GM12878 (cell line): ENCODE results near the gene PEX1.
"Not testable (repeated sequence)": the region's sequence is repeated elsewhere in the genome, so short reads cannot be mapped to it uniquely, and the experiment has no call there.

ENCODE experiments used
- BCL11A ChIP-seq: IDR thresholded peaks from 2 replicates; pipeline ENCODE4 v1.6.1; 2011; ENCODE audit warnings: low read depth, low read length
- CHD2 ChIP-seq: IDR thresholded peaks from 2 replicates; pipeline ENCODE4 v1.6.1; 2011; ENCODE audit warnings: low read depth, low read length, improper control_type of control experiment, borderline replicate concordance
- CTCF ChIP-seq, 3 experiments: IDR thresholded peaks in 2 of 3; conservative IDR thresholded peaks in 1 of 3; 2 replicates each; pipeline ENCODE4 v1.5.1; 2011; ENCODE audit warnings: low read depth in 3 of 3, low read length in 3 of 3, mild to moderate bottlenecking in 3 of 3, control low read depth in 2 of 3, moderate library complexity in 2 of 3, inconsistent platforms in 1 of 3, mixed read lengths in 1 of 3; ENCODE audit not compliant: control insufficient read depth in 2 of 3, insufficient read depth in 1 of 3; ENCODE audit errors: extremely low read depth in 1 of 3
- E2F4 ChIP-seq: IDR thresholded peaks from 2 replicates; pipeline ENCODE4 v1.6.1; 2012; ENCODE audit warnings: low read depth, low read length, improper control_type of control experiment
- EP300 ChIP-seq, 2 experiments: fragments of 150-350 bp in 1 of 2; IDR thresholded peaks; 2 replicates each; pipeline ENCODE4 v1.6.1; 2011 to 2012; ENCODE audit warnings: low read depth in 2 of 2, low read length in 2 of 2, borderline replicate concordance in 1 of 2, improper control_type of control experiment in 1 of 2, inconsistent platforms in 1 of 2; ENCODE audit not compliant: control insufficient read depth in 1 of 2
- EZH2 ChIP-seq: IDR thresholded peaks from 2 replicates; pipeline ENCODE4 v1.6.1; 2012; ENCODE audit warnings: low read depth, mild to moderate bottlenecking, control low read depth, inconsistent platforms, low read length, borderline replicate concordance; ENCODE audit not compliant: control insufficient read depth
- GABPA ChIP-seq: IDR thresholded peaks from 2 replicates; pipeline ENCODE4 v1.6.1; 2014; ENCODE audit warnings: antibody characterized with exemption, low read depth, mild to moderate bottlenecking, inconsistent platforms
- MYC ChIP-seq: IDR thresholded peaks from 2 replicates; pipeline ENCODE4 v1.6.1; 2011; ENCODE audit warnings: mild to moderate bottlenecking, low read length, moderate library complexity, inconsistent platforms; ENCODE audit not compliant: insufficient read depth, insufficient replicate concordance, insufficient read length, severe bottlenecking
- POLR2A ChIP-seq: IDR thresholded peaks from 2 replicates; pipeline ENCODE4 v1.6.1; 2011; ENCODE audit warnings: low read depth, mild to moderate bottlenecking, low read length
- POLR2AphosphoS2 ChIP-seq: IDR thresholded peaks from 2 replicates; pipeline ENCODE4 v1.6.1; 2011; ENCODE audit warnings: low read depth, mild to moderate bottlenecking, low read length, improper control_type of control experiment, moderate library complexity
- POU2F2 ChIP-seq: IDR thresholded peaks from 3 replicates; pipeline ENCODE4 v1.6.1; 2011; ENCODE audit warnings: low read depth, mild to moderate bottlenecking, low read length, borderline replicate concordance
- REST ChIP-seq: IDR thresholded peaks from 2 replicates; pipeline ENCODE4 v1.6.1; 2012; ENCODE audit warnings: mild to moderate bottlenecking, low read depth, low read length
- SRF ChIP-seq, 2 experiments: IDR thresholded peaks; 2 replicates each; pipeline ENCODE4 v1.6.1; 2011; ENCODE audit warnings: low read depth in 2 of 2, low read length in 2 of 2, mild to moderate bottlenecking in 1 of 2, moderate library complexity in 1 of 2
- YY1 ChIP-seq: IDR thresholded peaks from 2 replicates; pipeline ENCODE4 v1.6.1; 2011; ENCODE audit warnings: low read depth, mild to moderate bottlenecking, low read length

- TF ChIP-seq MYC; EP300 (IDR thresholded peaks at IDR 0.05; ENCODE audit: borderline replicate concordance in 1 of 2, control insufficient read depth in 1 of 2, low read depth in 2 of 2, low read length in 2 of 2); POLR2A; GABPA; POLR2AphosphoS2; CTCF (IDR thresholded peaks at IDR 0.05 in 2 of 3, conservative IDR thresholded peaks at IDR 0.05 in 1 of 3; ENCODE audit: control insufficient read depth in 2 of 3, extremely low read depth in 1 of 3, insufficient read depth in 1 of 3, low read depth in 3 of 3, low read length in 3 of 3); BCL11A; EZH2; SRF (IDR thresholded peaks at IDR 0.05; ENCODE audit: low read depth in 2 of 2, low read length in 2 of 2); E2F4; REST; YY1; CHD2; POU2F2: not testable (repeated sequence)
Observed at GRCh38 chr7:92475851-92476590, 52.3 kb downstream of the PEX1 start.
